Mucosa of descending colon (tissue), 3 donors: ENCODE data around the gene SPOCD1. TPM values are rescaled to one million over a fixed set of nuclear protein-coding genes. Genes with fewer than 3 reads are reported as not detected.

ENCODE experiments used
- ATAC-seq: fragments of 200-7000 bp; cut with Tn5 transposase; one replicate; pipeline ENCODE4 v1.9.1; 2020; ENCODE audit warnings: mild to moderate bottlenecking, moderate library complexity
- DNase-seq, 3 donors: peaks; one replicate each; pipeline ENCODE4 v3.0.0-alpha.2; 2020
- H3K36me3 ChIP-seq: fragments of 200-600 bp; one replicate; pipeline ENCODE4 v1.8.0; 2021; ENCODE audit warnings: low read depth, mild to moderate bottlenecking
- H3K4me1 ChIP-seq: fragments of 200-600 bp; one replicate; pipeline ENCODE4 v1.8.0; 2021; ENCODE audit warnings: low read depth, mild to moderate bottlenecking
- H3K4me3 ChIP-seq: fragments of 200-600 bp; one replicate; pipeline ENCODE4 v1.8.0; 2021; ENCODE audit warnings: mild to moderate bottlenecking
- H3K9me3 ChIP-seq: fragments of 200-600 bp; one replicate; pipeline ENCODE4 v1.8.0; 2021; ENCODE audit warnings: mild to moderate bottlenecking
- CTCF ChIP-seq: fragments of 200-600 bp; IDR thresholded peaks from one replicate; pipeline ENCODE4 v1.8.0; 2022; ENCODE audit warnings: antibody characterized with exemption, mild to moderate bottlenecking
- intact Hi-C, 2 donors: fragments of 100-400 bp; cut with DNase I in 1 of 2; cut with micrococcal nuclease in 1 of 2; formaldehyde crosslinking; loops; one replicate each; pipeline versions ENCODE4 v1.11.0 to v1.11.1; 2022; cut with DNase I, micrococcal nuclease
- total RNA-seq, 3 donors: library from RNA; stranded (reverse); fragmentation: NEBNext Ultra II Directional in 2 of 3; extraction: Animal tissue kit (Norgen Biotek cat#: 25700) in 2 of 3; gene quantifications; one replicate each; pipeline versions ENCODE4 v1.2.1 to v1.2.4, GENCODE V29; 2021 to 2023
- donor health status: DM: no; HTN: no; CAD: no; lungs with moderate emphysema.
- donor health status: DM: no; HTN: no; CAD: no.
- donor health status: DM: no; HTN: yes; CAD: no.

Gene SPOCD1
- total RNA-seq, 3 donors from 2014 or later = 0.99 TPM; not detected in 2

GRCh38 chr1:31812158-31812829 is 3.5 kb downstream of the SPOCD1 start:
- DNase-seq (no peak), ATAC-seq (no peak)
- TF ChIP-seq CTCF = no peak
- H3K4me1 ChIP-seq = no peaks in the 10 kb centered on the region
- intact Hi-C loops = no loop called here
- H3K4me3 ChIP-seq = no peak overlapping the region
- no peaks in the 10 kb centered on the region for H3K9me3 ChIP-seq
- H3K36me3 ChIP-seq = no peaks in the 10 kb centered on the region

DNA sequence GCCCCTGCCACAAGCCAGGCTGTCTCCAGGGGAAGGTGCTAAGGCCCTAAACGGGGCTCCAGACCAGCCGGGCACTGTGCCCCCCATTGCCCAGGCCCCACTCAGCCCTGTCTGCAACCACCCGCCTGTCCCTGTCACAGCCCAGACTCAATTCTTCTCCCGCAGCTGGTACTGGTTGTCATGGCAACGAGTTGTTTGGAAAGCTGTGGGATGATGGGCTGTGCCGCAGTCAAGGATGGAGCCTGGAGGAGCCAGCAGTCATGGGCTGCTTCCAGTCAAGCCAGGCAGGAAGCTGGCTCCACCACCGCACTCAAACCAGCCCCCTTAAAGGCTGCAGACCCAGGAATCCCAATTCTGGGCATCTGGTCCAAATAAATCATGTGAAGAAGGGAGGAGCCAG is 4.2 kb downstream of the SPOCD1 start:
- no peaks in the 10 kb centered on the region for H3K9me3 ChIP-seq
- H3K4me1 ChIP-seq = no peaks in the 10 kb centered on the region
- TF ChIP-seq CTCF = no peak
- no peak for DNase-seq
- no peak for ATAC-seq
- intact Hi-C loops = no loop called here
- no peak overlapping the region for H3K4me3 ChIP-seq
- no peaks in the 10 kb centered on the region for H3K36me3 ChIP-seq

DNA sequence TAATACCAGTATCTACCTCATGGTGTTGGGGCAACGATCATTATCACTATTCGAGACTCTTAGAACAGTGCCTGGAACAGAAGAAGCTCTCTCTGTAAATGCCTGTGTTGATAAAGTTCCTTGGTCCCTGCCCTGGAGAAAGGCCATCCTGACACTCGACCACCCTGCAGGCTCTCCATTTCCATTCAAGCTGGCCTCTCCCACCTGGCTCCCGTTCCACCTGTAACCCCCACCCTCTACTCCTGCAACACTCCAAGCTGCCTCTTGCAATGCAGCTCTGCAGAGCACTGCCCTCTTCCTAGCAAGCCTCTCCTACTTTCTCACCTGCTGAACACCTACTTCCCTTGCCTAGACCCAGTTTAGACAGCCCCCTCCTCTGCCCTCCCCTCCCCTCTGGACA is 6.1 kb downstream of the SPOCD1 start:
- Histone ChIP-seq H3K4me3 (no peak overlapping the region), H3K4me1 (no peaks in the 10 kb centered on the region), H3K9me3 (no peaks in the 10 kb centered on the region), H3K36me3 (no peaks in the 10 kb centered on the region)
- DNase-seq (no peak), ATAC-seq (no peak)
- intact Hi-C loops = no loop called here
- no peak for TF ChIP-seq CTCF

GRCh38 chr1:31807273-31808048 is 8.4 kb downstream of the SPOCD1 start:
- ATAC-seq (no peak), DNase-seq (no peak)
- no peak for TF ChIP-seq CTCF
- Histone ChIP-seq H3K36me3 (no peaks in the 10 kb centered on the region), H3K9me3 (no peaks in the 10 kb centered on the region), H3K4me3 (no peak overlapping the region), H3K4me1 (no peaks in the 10 kb centered on the region)
- intact Hi-C loops = no loop called here

DNA sequence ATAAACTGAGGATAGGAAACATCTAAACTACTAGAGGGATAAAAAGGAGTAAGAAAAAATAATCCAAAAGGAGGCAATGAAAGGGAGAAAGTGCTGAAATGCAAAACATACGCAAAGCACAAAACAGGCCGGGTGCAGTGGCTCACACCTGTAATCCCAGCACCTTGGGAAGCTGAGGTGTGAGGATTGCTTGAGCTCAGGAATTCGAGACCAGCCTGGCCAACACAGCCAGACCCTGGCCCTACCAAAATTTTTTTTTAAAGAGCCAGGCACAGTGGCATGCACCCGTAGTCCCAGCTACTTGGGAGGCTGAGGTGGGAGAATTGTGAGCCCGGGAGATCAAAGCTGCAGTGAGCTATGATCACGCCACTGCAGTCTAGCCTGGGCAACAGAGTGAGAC is 10.5 kb downstream of the SPOCD1 start:
- no peaks in the 10 kb centered on the region for H3K9me3 ChIP-seq
- no peak for TF ChIP-seq CTCF
- ATAC-seq = no peak
- H3K4me3 ChIP-seq = no peak overlapping the region
- no peaks in the 10 kb centered on the region for H3K4me1 ChIP-seq
- no peaks in the 10 kb centered on the region for H3K36me3 ChIP-seq
- intact Hi-C loops = no loop called here
- DNase-seq = no peak
